Activated T-cell treated with anti-CD3 and anti-CD28 coated beads, Interleukin-2, amount 50 U/mL, for 1 hour (primary cell): ENCODE results near the gene FAM72A.
"Not testable (repeated sequence)": the region's sequence is repeated elsewhere in the genome, so short reads cannot be mapped to it uniquely, and the experiment has no call there.

Source experiments
- DNase-seq: peaks from one replicate; pipeline ENCODE4 v3.0.0-alpha.2; 2020

Gene FAM72A

DNA sequence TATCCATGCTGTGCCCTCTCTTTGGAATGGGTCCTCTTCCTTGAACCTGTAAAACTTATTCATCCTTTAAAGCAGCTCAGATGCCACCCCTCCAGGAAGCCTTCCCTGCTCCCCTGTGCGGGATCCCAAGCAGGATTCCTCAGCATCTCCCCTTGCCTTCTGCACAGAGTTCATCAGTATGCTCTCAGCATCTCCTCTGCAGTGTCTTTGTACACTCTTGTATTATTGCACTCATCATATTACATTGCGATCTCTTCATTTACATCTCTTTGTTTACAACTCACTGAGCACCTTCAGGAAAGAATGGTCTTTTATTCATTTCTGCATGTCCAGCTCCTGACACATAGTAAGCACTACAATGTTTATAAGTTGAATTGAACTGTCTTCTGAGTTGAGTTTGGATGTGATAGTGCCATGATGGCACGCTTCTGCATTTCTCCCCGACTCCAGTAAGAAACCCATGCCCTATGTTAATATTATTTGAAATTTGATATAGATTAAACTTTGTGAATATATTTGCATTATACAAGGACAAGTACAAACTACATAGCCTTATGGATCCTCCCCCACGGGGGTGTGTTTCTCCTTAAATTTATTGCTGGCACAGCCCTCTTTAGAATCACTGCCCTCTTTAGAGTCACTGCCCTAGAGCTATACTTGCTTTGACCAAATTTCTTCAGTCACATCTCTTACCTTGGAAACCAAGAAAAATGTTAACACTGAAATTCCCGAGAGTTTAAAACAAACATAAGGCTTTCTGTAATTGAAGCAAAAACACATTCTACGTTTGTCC, 13.2 kb upstream of the FAM72A start:
- DNase-seq, result not testable (repeated sequence)

GRCh38 chr1:206210802-206211201, 8.2 kb upstream of the FAM72A start:
- not testable (repeated sequence) for DNase-seq

DNA sequence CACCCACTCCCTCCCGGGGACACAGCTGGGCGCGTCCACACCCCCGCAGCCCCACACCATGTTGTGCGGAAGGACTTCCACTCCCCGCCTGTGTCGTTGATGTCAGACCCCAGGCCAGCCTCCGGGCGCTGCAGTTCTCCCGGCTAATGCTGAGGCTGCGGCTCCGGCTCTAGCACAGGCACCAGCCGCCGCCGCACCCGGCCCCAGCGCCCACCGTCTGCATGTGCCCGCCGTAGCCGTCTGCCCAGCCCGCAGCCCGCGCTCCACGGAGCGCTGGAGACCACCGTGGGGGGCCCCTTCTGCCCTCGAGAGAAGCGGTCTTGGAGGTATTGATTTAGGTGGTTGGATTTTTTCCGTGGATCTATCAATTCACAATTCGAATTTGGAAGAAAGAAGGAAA, 2.9 kb upstream of the FAM72A start:
- DNase-seq, result peak; percentile 30

GRCh38 chr1:206204871-206205270, 2.2 kb upstream of the FAM72A start:
- DNase-seq, result peak; percentile 30

GRCh38 chr1:206204159-206204511, 1.5 kb upstream of the FAM72A start:
- not testable (repeated sequence) for DNase-seq

- DNase-seq, result peak; percentile 60
These were observed 922 bp upstream of the FAM72A start, which contains the start of gene SRGAP2 for GRCh38 chr1:206203364-206204158. Gene SRGAP2, plus strand, starts transcription at chr1:206203541. Its CDS starts 2,430 bp downstream, at chr1:206205971.

- DNase-seq, result not testable (repeated sequence)
These were observed 5.8 kb downstream of the FAM72A start for GRCh38 chr1:206196748-206197424.

- not testable (repeated sequence) for DNase-seq
These were observed 7.5 kb downstream of the FAM72A start for GRCh38 chr1:206195182-206195581.

- DNase-seq, result not testable (repeated sequence)
These were observed 15.8 kb downstream of the FAM72A start for GRCh38 chr1:206186826-206187225.

DNA sequence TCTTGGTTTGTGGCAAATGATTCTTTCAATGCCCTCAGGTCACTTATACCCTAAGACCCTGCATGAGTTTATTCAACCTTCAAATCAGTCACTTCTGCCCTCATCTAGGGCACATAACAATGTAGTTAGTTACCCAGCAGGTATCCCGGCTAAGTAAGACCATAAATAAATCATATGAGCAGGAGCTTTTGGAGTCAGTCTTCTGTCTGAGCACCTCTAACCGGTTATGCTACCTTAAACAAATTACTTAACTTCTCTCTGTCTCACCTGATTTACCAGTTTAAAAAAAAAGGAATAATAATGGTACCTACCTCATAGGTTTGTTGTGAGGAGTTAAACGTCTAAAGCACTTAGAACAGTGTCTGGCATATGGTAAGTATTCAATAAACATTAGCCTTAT, 16.9 kb downstream of the FAM72A start:
- DNase-seq, result not testable (repeated sequence)

GRCh38 chr1:206183788-206184187, 18.9 kb downstream of the FAM72A start:
- DNase-seq, result not testable (repeated sequence)

DNA sequence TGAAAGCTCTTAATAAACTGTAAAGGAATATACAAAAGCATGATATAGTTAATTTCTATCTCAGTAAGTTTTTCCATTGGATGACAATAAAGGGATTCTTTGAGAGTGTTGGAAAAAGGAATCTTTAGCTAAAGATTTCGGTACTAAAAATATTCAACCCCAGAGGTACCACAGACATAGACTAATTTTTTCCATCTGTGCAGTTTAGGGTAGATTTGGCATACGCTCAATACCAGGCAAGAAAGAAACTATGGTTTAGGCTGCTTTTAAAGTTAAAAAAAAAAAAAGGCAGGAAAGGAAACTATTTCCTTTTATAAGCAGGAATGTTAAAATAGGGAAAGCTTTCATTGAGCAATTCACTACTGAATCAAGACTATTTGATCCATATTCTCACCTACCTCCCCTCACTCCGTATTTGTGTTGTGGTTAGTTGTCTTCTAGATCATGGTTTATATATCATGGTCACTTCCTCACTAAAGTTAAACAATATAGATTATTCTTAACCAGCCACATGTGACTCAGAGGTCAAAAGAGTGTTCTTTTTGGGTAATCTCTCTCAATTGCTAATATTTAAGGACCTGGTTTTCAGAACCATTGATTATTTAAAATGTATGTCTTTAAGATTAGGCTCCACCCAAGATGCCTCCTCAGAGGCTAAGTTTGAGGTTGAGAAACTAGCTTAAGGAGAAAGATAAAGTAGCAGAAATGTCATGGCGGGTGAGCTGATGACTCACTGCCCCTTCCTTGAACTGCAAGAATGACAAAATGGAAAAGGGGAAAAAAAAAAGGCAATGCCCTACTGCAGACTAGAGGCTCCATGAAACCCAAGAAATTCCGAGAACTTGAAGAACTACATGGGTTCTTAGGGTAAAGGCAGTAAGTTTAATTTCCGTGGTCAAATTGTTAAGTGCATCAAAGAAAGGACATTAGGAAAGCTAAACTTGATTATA, 20.0 kb downstream of the FAM72A start:
- not testable (repeated sequence) for DNase-seq

DNA sequence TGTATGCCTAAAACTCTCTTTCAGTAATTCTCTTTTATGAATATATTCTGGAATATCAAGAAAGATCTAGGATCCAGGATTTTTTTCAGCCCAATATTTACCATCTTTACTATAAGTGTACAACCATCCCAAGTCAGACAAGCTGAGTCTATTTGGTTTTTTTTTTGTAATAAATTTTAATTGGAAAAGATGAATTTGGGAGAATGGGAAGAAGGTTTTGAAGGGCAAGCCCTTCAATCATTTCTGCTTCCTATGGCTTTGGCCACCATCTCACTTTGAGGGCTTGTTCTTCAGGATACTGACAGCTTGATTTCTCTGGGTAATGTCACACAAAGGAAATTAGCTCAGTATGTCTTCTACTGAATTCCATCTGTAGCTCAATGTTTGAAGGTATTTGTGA, 23.0 kb downstream of the FAM72A start:
- DNase-seq, result not testable (repeated sequence)

DNA sequence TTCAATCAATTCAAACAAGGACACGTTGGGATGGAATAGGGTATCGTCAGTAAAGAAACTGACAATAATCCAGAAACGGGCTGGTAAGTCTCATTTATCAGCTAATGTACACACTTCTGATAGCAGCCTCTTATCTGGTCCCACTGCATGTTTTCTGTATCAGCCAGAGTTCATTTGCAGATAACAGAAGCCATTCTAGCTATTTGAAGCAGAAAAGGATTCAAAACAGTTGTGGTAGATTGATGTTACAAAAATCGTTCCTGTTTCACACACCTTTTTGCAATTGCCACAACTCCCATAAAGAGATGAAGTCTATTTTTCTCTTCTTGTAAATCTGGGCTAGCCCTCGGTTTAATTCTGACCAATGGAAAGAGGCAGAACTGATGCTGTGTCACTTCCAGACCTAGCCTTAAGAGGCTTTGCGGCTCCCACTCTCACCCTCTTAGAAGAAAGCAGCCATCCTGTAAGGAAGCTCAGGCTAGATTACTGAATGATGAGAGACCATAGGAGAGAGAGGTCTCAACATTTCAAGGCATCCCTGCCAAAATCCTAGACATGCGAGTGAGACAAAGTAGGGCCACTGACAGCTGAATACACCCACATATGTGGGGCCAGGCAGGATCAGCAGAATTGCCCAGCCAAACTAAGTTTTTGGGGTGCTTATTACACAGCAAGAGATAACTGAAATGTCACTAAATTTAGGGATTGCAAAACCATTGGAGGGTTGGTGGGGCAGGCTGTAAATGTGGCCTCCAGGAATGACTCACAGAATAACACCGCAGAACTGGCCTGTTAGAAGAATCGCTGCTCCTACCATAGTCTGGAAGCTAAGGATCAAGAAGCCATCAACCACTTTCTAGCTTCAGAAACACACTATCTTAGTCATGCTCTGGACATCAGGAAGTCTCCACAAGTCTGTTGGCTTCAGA, 24.3 kb downstream of the FAM72A start:
- DNase-seq, result not testable (repeated sequence)

GRCh38 chr1:206176114-206176502, 26.5 kb downstream of the FAM72A start:
- DNase-seq, result not testable (repeated sequence)

GRCh38 chr1:206175459-206176113, 27.1 kb downstream of the FAM72A start:
- DNase-seq, result not testable (repeated sequence)

DNA sequence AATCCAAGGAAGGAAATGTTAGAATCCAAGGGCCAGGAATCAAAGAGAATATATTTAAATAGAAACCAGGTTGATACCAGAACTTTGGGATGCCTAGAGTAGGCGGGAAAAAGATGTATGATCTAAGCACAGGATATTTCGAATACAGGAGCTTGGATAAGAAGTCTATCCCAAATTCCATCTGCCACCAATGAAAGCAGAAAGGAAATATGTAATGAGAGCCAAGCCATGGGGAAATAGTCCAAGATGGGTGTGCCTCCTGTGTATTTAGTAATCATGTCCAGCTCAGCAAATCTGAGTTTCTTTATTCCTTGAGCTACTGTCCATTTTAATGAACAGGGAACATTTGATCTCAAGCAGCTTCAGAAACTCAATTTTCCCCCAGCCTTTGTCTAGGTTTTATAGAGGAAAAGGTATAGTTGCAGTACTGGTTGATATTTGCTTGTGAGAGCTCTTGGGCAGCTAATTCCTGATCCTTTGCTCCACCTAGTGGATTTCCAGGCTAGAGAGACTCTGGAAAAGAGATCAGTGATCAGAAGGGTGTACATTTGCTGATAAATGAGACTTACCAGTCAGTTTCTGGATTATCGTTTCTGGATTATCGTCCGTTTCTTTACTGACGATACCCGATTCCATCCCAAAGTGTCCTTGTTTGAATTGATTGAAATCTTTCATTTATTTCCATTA, 28.3 kb downstream of the FAM72A start:
- DNase-seq, result not testable (repeated sequence)

GRCh38 chr1:206173110-206173719, 29.4 kb downstream of the FAM72A start:
- not testable (repeated sequence) for DNase-seq

DNA sequence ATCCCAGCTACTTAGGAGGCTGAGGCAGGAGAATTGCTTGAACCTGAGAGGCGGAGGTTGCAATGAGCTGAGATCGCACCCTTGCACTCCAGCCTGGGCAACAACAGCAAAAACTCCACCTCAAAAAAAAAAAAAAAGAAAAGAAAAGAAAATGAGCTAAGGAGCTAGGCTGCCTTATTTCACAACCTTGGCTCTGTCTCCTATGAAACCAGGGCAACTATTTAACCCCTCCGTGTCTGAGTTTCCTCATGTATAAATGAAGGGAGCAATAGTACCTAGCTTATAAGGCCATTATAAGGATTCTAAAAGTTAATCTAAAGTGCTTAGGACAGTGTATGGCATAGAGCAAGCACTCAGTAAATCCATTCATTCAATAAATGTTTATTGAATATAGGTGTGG, 32.8 kb downstream of the FAM72A start:
- not testable (repeated sequence) for DNase-seq
